ENCODE data around the gene TMEM134.

DNA sequence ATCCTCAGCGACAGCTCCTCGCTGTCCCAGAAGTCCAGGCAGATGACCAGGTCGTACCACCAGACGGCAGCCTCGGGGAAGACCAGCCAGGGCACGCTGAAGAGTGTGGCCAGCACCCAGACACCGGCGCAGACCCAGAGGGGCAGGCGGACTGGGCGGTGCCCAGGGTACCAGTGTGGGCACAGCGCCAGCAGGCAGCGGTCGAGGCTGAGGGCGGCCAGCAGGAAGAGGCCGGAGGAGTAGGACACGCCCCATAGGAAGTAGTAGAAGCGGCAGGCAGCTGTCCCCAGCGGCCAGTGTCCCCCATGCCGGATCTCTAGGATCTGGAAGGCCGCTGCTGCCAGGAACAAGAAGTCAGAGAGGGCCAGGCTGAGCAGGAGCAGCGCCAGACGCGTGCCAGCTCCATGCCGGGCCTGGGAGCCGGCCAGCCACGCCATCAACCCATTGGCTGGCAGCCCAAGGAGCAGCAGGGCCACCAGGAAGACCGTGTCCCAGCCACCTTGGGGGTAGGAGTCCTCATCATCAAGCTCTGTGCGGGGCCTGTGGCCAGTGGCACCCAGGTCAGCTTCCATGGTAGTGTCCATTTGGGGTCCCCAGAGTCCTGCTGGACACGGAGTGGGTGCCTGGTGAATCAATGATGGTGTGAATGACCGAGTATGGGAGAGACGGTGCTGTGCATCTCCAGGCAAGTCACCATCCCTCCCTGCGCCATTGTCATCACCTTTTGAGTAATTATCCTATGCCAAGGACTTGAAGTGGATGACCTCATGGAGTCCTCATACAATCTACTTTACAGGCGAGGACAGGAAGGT is 16.7 kb downstream of the TMEM134 start, which contains the start of gene GPR152:
- TF ChIP-seq CTCF (IDR thresholded peaks at IDR 0.05): no peak
- no peak for TF ChIP-seq EP300 (IDR thresholded peaks at IDR 0.05)
